ENCODE data around the gene ARRB2. TPM values are rescaled to one million over a fixed set of nuclear protein-coding genes. Genes with fewer than 3 reads are reported as not detected.

ARRB2 gene
- total and polyA plus RNA-seq, 4 experiments from 2014 or later, result 54.5 to 341 (median 198) TPM

DNA sequence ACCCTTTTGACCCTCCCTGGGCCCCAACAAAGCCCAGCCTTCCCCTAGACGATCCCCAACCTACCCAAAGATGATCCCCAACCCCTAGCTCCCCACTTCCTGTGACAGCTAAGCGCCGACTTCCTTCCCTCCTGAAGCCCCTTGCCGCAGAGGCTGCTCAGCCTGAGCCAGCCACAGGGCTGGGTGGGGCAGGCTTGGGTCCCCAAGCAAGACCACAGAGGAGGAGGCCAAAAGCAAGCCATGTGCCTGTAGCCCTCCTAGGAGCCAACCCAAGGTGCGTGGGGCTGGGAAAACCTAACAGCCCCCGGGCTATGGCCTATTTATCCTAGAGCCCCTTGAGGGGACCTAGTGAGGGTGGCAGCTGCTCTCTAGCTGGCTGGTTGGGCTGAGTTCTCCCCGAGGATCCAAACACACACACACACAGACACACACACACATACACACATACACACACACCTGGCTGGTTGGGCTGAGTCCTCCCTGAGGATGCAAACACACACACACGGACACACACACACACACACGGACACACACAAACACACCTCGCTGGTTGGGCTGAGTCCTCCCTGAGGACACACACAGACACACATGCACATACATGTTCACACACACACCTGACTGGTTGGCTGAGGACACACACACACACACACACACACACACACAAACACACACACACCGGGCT, 4.8 kb downstream of the ARRB2 start:
- Histone ChIP-seq H3K27me3 (ENCODE audit: insufficient read depth, low read length) (no peaks in the 10 kb centered on the region), H3K27ac (ENCODE audit: low read depth, low read length) (peak overlapping the region; percentile 50), H3K4me1 (ENCODE audit: insufficient read depth, low read length) (peaks cover 54% of the 10 kb centered on the region), H3K4me3 (ENCODE audit: low read length in 2 of 2) (peak overlapping the region; percentile 37 to 57), H3K36me3 (ENCODE audit: insufficient read depth, low read length) (peaks cover 37% of the 10 kb centered on the region), H3K9me3 (ENCODE audit: control insufficient read depth in 1 of 2, low read length in 2 of 2) (no peaks in the 10 kb centered on the region)
- H3K4me3 Mint-ChIP-seq, result peak overlapping the region; percentile 74 to 93 (median 84)
- intact Hi-C loops (cut with micrococcal nuclease), result loop anchor here (1.0 kb wide), 1 partner anchor 16 kb away; the partner anchor contains the start of gene MED11
- peaks cover 24 to 47% of the 10 kb centered on the region in 2 donors for H3K36me3 Mint-ChIP-seq
- no peaks in the 10 kb centered on the region for H3K27me3 Mint-ChIP-seq
- ChIA-PET CTCF (ENCODE audit: partially characterized antibody) (interaction anchor here (0.7 to 1.8 kb wide), 5 partner anchors 17 to 188 kb away, joined by 3 to 8 read pairs (median 5); partner anchors contain the start of genes CHRNE and GLTPD2), POLR2A (ENCODE audit: partially characterized antibody) (interaction anchor here (0.8 to 7.0 kb wide), 14 partner anchors 7 to 252 kb away, joined by 3 to 52 read pairs (median 4); partner anchors contain the start of genes CXCL16, MED11, PELP1 and PFN1)
- H3K4me1 Mint-ChIP-seq, result peaks cover 31 to 52% (median 42%) of the 10 kb centered on the region in 4 donors
- peak overlapping the region; percentile 86 to 98 (median 96) for H3K27ac Mint-ChIP-seq
- no peaks in the 10 kb centered on the region for H3K9me3 Mint-ChIP-seq
- DNase-seq, result peak; percentile 53 to 79 (median 56)

DNA sequence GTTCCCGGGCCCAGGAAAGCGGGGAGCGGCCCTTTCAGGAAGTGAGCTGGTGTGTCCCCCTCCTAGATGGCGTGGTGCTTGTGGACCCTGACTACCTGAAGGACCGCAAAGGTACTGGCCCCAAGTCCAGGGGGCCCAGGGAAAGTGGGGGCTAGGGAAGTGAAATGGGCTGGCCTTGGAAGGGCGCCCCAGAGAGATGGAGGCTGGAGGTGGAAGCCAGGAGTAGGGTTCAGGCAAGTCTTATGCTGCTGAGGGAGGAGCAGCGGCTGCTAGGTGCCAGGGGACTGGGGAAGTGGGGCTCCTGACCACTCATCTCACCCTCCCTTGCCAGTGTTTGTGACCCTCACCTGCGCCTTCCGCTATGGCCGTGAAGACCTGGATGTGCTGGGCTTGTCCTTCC, 5.6 kb downstream of the ARRB2 start:
- POLR2A ChIA-PET (ENCODE audit: partially characterized antibody), result interaction anchor here (0.6 to 7.0 kb wide), 10 partner anchors 8 to 251 kb away, joined by 3 to 52 read pairs (median 4); partner anchors contain the start of genes CXCL16, MED11, PFN1 and PLD2
- peaks cover 31 to 52% (median 41%) of the 10 kb centered on the region in 4 donors for H3K4me1 Mint-ChIP-seq
- Histone ChIP-seq H3K27me3 (ENCODE audit: insufficient read depth, low read length) (no peaks in the 10 kb centered on the region), H3K9me3 (ENCODE audit: control insufficient read depth in 1 of 2, low read length in 2 of 2) (no peaks in the 10 kb centered on the region), H3K27ac (ENCODE audit: low read depth, low read length) (peak overlapping the region; percentile 50), H3K36me3 (ENCODE audit: insufficient read depth, low read length) (peaks cover 44% of the 10 kb centered on the region), H3K4me3 (ENCODE audit: low read length in 2 of 2) (no peak overlapping the region), H3K4me1 (ENCODE audit: insufficient read depth, low read length) (peaks cover 54% of the 10 kb centered on the region)
- CTCF ChIA-PET (ENCODE audit: partially characterized antibody), result interaction anchor here (1.1 to 1.8 kb wide), 3 partner anchors 16 to 187 kb away, joined by 5 to 8 read pairs (median 6); partner anchors contain the start of genes CHRNE and GLTPD2
- H3K9me3 Mint-ChIP-seq, result no peaks in the 10 kb centered on the region
- intact Hi-C loops (cut with micrococcal nuclease), result no loop called here
- H3K27ac Mint-ChIP-seq, result peak overlapping the region; percentile 86 to 98 (median 96)
- no peaks in the 10 kb centered on the region for H3K27me3 Mint-ChIP-seq
- H3K36me3 Mint-ChIP-seq, result peaks cover 32 to 54% of the 10 kb centered on the region in 2 donors
- DNase-seq, result no peak
- peak overlapping the region in 5 of 8 donors; percentile 79 to 93 (median 85) for H3K4me3 Mint-ChIP-seq

DNA sequence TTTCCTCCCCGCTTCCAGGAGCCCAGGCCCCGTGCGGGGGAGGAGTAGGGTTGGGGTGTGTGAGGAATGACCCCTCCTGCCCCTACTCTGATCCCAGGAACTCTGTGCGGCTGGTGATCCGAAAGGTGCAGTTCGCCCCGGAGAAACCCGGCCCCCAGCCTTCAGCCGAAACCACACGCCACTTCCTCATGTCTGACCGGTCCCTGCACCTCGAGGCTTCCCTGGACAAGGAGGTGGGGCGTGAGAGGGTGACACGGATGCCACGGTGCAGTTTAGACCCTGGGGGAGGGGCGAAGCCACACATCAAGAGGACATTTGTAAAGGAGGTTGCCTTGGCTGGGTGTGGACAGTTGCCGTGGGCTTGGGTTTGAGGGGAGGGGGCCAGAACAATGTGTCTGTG, 7.4 kb downstream of the ARRB2 start:
- H3K27ac ChIP-seq (ENCODE audit: low read depth, low read length), result no peak overlapping the region
- H3K27me3 ChIP-seq (ENCODE audit: insufficient read depth, low read length), result no peaks in the 10 kb centered on the region
- Mint-ChIP-seq H3K27ac (no peak overlapping the region), H3K4me1 (peaks cover 20 to 42% (median 28%) of the 10 kb centered on the region in 4 donors), H3K27me3 (no peaks in the 10 kb centered on the region), H3K4me3 (no peak overlapping the region), H3K9me3 (no peaks in the 10 kb centered on the region), H3K36me3 (peaks cover 40 to 58% of the 10 kb centered on the region in 2 donors)
- intact Hi-C loops (cut with micrococcal nuclease), result no loop called here
- ChIA-PET CTCF (ENCODE audit: partially characterized antibody) (no interaction called here), POLR2A (ENCODE audit: partially characterized antibody) (no interaction called here)
- peaks cover 37% of the 10 kb centered on the region for H3K4me1 ChIP-seq (ENCODE audit: insufficient read depth, low read length)
- no peak for DNase-seq
- no peaks in the 10 kb centered on the region for H3K9me3 ChIP-seq (ENCODE audit: control insufficient read depth in 1 of 2, low read length in 2 of 2)
- H3K4me3 ChIP-seq (ENCODE audit: low read length in 2 of 2), result no peak overlapping the region
- peaks cover 45% of the 10 kb centered on the region for H3K36me3 ChIP-seq (ENCODE audit: insufficient read depth, low read length)

DNA sequence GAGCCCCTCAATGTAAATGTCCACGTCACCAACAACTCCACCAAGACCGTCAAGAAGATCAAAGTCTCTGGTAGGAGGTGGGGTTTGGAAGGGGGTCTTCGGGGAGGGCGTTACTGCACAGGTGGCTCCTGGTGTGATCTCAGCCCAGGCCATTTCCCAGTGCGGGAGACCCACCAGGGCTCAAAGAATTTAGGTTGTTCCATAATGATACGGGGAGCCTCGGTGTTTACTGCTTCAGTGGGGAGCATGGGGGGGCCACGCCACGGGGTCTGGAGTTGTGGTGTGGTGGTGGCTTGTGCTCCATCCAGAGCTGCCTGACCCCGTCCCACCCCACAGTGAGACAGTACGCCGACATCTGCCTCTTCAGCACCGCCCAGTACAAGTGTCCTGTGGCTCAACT, 7.8 kb downstream of the ARRB2 start:
- H3K27me3 ChIP-seq (ENCODE audit: insufficient read depth, low read length), result no peaks in the 10 kb centered on the region
- DNase-seq, result no peak
- CTCF ChIA-PET (ENCODE audit: partially characterized antibody), result no interaction called here
- peaks cover 45% of the 10 kb centered on the region for H3K36me3 ChIP-seq (ENCODE audit: insufficient read depth, low read length)
- H3K9me3 ChIP-seq (ENCODE audit: control insufficient read depth in 1 of 2, low read length in 2 of 2), result no peaks in the 10 kb centered on the region
- POLR2A ChIA-PET (ENCODE audit: partially characterized antibody), result interaction anchor here (0.9 kb wide), 1 partner anchor 8 kb away, joined by 4 read pairs; the partner anchor contains the start of gene ARRB2
- Mint-ChIP-seq H3K36me3 (peaks cover 40 to 58% of the 10 kb centered on the region in 2 donors), H3K4me3 (no peak overlapping the region), H3K4me1 (peaks cover 20 to 41% (median 26%) of the 10 kb centered on the region in 4 donors), H3K27ac (peak overlapping the region in 1 of 7 donors; percentile 52), H3K27me3 (no peaks in the 10 kb centered on the region), H3K9me3 (no peaks in the 10 kb centered on the region)
- intact Hi-C loops (cut with micrococcal nuclease), result no loop called here
- H3K27ac ChIP-seq (ENCODE audit: low read depth, low read length), result no peak overlapping the region
- no peak overlapping the region for H3K4me3 ChIP-seq (ENCODE audit: low read length in 2 of 2)
- H3K4me1 ChIP-seq (ENCODE audit: insufficient read depth, low read length), result peaks cover 37% of the 10 kb centered on the region

DNA sequence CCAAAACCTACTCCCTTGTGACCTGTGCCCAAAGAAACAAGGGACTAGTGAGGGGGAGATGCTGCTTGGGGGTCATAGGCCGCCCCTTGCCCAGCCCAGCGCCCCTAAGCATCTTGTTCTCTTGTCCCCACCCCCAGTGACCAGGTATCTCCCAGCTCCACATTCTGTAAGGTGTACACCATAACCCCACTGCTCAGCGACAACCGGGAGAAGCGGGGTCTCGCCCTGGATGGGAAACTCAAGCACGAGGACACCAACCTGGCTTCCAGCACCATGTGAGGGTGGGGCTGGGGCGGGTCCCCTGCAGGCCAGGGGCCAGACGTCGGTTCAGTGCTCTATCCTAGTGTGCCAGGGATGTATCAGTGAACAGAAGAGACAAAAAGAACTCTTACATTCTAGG, 8.7 kb downstream of the ARRB2 start:
- Mint-ChIP-seq H3K4me3 (no peak overlapping the region), H3K36me3 (peaks cover 40 to 53% of the 10 kb centered on the region in 2 donors)
- CTCF ChIA-PET (ENCODE audit: partially characterized antibody), result no interaction called here

DNA sequence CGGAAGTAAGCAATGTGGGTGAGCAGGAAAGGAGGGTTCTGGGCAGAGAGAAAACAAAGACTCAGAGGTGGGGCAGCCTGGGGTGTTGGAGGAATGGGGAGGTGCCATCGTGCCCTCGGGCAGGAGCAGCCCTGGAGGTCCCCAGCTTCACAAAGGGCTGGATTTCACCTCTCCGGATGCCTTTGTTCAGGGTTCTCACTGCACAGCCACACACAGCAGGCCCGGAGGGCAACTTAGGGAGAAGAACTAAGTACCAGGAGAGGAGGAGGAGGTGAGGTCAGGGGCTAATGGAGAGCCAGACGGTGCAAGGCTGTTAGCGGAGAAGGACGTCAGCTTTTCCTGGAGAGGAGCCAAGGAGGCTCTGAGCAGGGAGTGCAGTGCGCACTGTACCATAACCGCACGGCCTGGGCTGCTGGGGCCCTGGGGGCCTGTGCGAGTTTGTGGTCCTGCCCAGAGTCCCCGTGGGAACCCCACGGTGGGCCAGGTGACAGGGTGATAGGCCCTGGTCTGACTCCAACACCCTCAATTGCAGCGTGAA, 9.3 kb downstream of the ARRB2 start:
- Histone ChIP-seq H3K36me3 (ENCODE audit: insufficient read depth, low read length) (peaks cover 45% of the 10 kb centered on the region), H3K27ac (ENCODE audit: low read depth, low read length) (no peak overlapping the region), H3K9me3 (ENCODE audit: control insufficient read depth in 1 of 2, low read length in 2 of 2) (no peaks in the 10 kb centered on the region), H3K4me3 (ENCODE audit: low read length in 2 of 2) (no peak overlapping the region), H3K27me3 (ENCODE audit: insufficient read depth, low read length) (no peaks in the 10 kb centered on the region), H3K4me1 (ENCODE audit: insufficient read depth, low read length) (peaks cover 22% of the 10 kb centered on the region)
- Mint-ChIP-seq H3K4me1 (peaks cover 14 to 29% (median 18%) of the 10 kb centered on the region in 4 donors), H3K27me3 (no peaks in the 10 kb centered on the region), H3K27ac (peak overlapping the region in 4 of 7 donors; percentile 1 to 69 (median 61)), H3K36me3 (peaks cover 40 to 51% of the 10 kb centered on the region in 2 donors), H3K9me3 (no peaks in the 10 kb centered on the region), H3K4me3 (no peak overlapping the region)
- intact Hi-C loops (cut with micrococcal nuclease), result no loop called here
- ChIA-PET CTCF (ENCODE audit: partially characterized antibody) (no interaction called here), POLR2A (ENCODE audit: partially characterized antibody) (interaction anchor here (1.0 to 2.9 kb wide), 2 partner anchors 8 to 11 kb away, joined by 5 to 11 read pairs; partner anchors contain the start of gene MED11)
- no peak for DNase-seq

More for the DNA sequence above, 8.7 kb downstream of the ARRB2 start:
- DNase-seq, result no peak
- no peaks in the 10 kb centered on the region for H3K9me3 ChIP-seq (ENCODE audit: control insufficient read depth in 1 of 2, low read length in 2 of 2)
- H3K27me3 Mint-ChIP-seq, result no peaks in the 10 kb centered on the region
- no peaks in the 10 kb centered on the region for H3K9me3 Mint-ChIP-seq
- POLR2A ChIA-PET (ENCODE audit: partially characterized antibody), result interaction anchor here (0.7 to 1.0 kb wide), 3 partner anchors 8 to 1012 kb away, joined by 3 to 5 read pairs (median 4); partner anchors contain the start of gene ARRB2
- H3K27ac Mint-ChIP-seq, result peak overlapping the region in 4 of 7 donors; percentile 1 to 69 (median 61)
- no peak overlapping the region for H3K27ac ChIP-seq (ENCODE audit: low read depth, low read length)
- peaks cover 28% of the 10 kb centered on the region for H3K4me1 ChIP-seq (ENCODE audit: insufficient read depth, low read length)
- H3K4me3 ChIP-seq (ENCODE audit: low read length in 2 of 2), result no peak overlapping the region
- H3K36me3 ChIP-seq (ENCODE audit: insufficient read depth, low read length), result peaks cover 45% of the 10 kb centered on the region
- H3K27me3 ChIP-seq (ENCODE audit: insufficient read depth, low read length), result no peaks in the 10 kb centered on the region
- intact Hi-C loops (cut with micrococcal nuclease), result no loop called here
- H3K4me1 Mint-ChIP-seq, result peaks cover 16 to 34% (median 20%) of the 10 kb centered on the region in 4 donors

DNA sequence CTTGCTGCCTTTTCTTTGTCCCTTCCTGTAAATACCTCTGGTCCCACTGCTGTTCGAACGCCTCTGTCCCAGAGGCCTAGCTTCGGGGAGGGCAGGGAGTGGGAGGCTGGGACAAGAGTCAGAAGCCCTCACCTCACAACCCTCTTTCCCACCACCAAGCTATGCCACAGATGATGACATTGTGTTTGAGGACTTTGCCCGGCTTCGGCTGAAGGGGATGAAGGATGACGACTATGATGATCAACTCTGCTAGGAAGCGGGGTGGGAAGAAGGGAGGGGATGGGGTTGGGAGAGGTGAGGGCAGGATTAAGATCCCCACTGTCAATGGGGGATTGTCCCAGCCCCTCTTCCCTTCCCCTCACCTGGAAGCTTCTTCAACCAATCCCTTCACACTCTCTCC, 10.4 kb downstream of the ARRB2 start:
- intact Hi-C loops (cut with micrococcal nuclease), result no loop called here
- POLR2A ChIA-PET (ENCODE audit: partially characterized antibody), result interaction anchor here (2.5 to 2.9 kb wide), 2 partner anchors 9 to 10 kb away, joined by 11 to 27 read pairs; partner anchors contain the start of genes ARRB2 and MED11
- peak overlapping the region in 3 of 7 donors; percentile 62 to 70 (median 65) for H3K27ac Mint-ChIP-seq

More for the DNA sequence above, 10.4 kb downstream of the ARRB2 start:
- Histone ChIP-seq H3K27me3 (ENCODE audit: insufficient read depth, low read length) (no peaks in the 10 kb centered on the region), H3K36me3 (ENCODE audit: insufficient read depth, low read length) (peaks cover 45% of the 10 kb centered on the region), H3K9me3 (ENCODE audit: control insufficient read depth in 1 of 2, low read length in 2 of 2) (no peaks in the 10 kb centered on the region), H3K4me1 (ENCODE audit: insufficient read depth, low read length) (peaks cover 12% of the 10 kb centered on the region), H3K27ac (ENCODE audit: low read depth, low read length) (no peak overlapping the region), H3K4me3 (ENCODE audit: low read length in 2 of 2) (no peak overlapping the region)
- Mint-ChIP-seq H3K9me3 (no peaks in the 10 kb centered on the region), H3K4me1 (peaks cover 4 to 19% (median 8%) of the 10 kb centered on the region in 4 donors), H3K4me3 (no peak overlapping the region), H3K36me3 (peaks cover 35 to 42% of the 10 kb centered on the region in 2 donors), H3K27me3 (no peaks in the 10 kb centered on the region)
- CTCF ChIA-PET (ENCODE audit: partially characterized antibody), result no interaction called here
- no peak for DNase-seq
